Subcutaneous adipose tissue (tissue), 4 donors: ENCODE results near the gene OTOGL. TPM values are rescaled to one million over a fixed set of nuclear protein-coding genes. Genes with fewer than 3 reads are reported as not detected.

Experiments used
- CTCF ChIP-seq: fragments of 450-650 bp; IDR thresholded peaks from one replicate; pipeline ENCODE4 v1.5.1; 2016; ENCODE audit warnings: low read depth, mild to moderate bottlenecking, control low read depth, antibody characterized with exemption, moderate library complexity
- total RNA-seq, 4 donors: library from RNA; depleted of rRNA; stranded (reverse); fragments of >200 nt; gene quantifications; one replicate each; pipeline ENCODE4 v1.1.0, GENCODE V29; 2016

OTOGL gene
- total RNA-seq, 4 donors from 2014 or later = 0.19 to 0.66 (median 0.50) TPM

GRCh38 chr12:80320121-80320678 lies 220.9 kb downstream of the OTOGL start:
- no peak for TF ChIP-seq CTCF

GRCh38 chr12:80321653-80322052 lies 222.3 kb downstream of the OTOGL start:
- no peak for TF ChIP-seq CTCF

GRCh38 chr12:80325167-80325959 lies 226.0 kb downstream of the OTOGL start:
- no peak for TF ChIP-seq CTCF

- no peak for TF ChIP-seq CTCF
Measured at GRCh38 chr12:80332827-80333226, 233.5 kb downstream of the OTOGL start.

- TF ChIP-seq CTCF = no peak
Measured at GRCh38 chr12:80352474-80352873, 253.1 kb downstream of the OTOGL start.

- no peak for TF ChIP-seq CTCF
Measured at GRCh38 chr12:80353254-80353653, 253.9 kb downstream of the OTOGL start.

GRCh38 chr12:80356097-80356496 lies 256.8 kb downstream of the OTOGL start:
- TF ChIP-seq CTCF = no peak
